ENCODE results near the gene ZBTB42.

- TF ChIP-seq TCF12 (IDR thresholded peaks at IDR 0.05), result no peak
- no peak for TF ChIP-seq CTCF (IDR thresholded peaks at IDR 0.05)
- no peak for TF ChIP-seq NFIC (IDR thresholded peaks at IDR 0.05; ENCODE audit: borderline replicate concordance)
- no peak for TF ChIP-seq ELF1 (IDR thresholded peaks at IDR 0.05)
Measured at GRCh38 chr14:104771374-104771773, 29.5 kb upstream of the ZBTB42 start.
